HUES6 (cell line): Measurements from ENCODE around the gene AK3.

ENCODE experiments used
- H3K27ac ChIP-seq: 2 replicates; pipeline ENCODE4 v1.7.0; 2013; ENCODE audit warnings: low read depth, mild to moderate bottlenecking, low read length, inconsistent platforms
- H3K27me3 ChIP-seq: 2 replicates; pipeline ENCODE4 v1.6.1; 2013; ENCODE audit warnings: low read length; ENCODE audit not compliant: control insufficient read depth, insufficient read depth
- H3K36me3 ChIP-seq: 2 replicates; pipeline ENCODE4 v1.6.1; 2013; ENCODE audit warnings: low read length; ENCODE audit not compliant: control insufficient read depth, insufficient read depth
- H3K4me1 ChIP-seq: 2 replicates; pipeline ENCODE4 v1.6.1; 2013; ENCODE audit warnings: low read length; ENCODE audit not compliant: control insufficient read depth, insufficient read depth
- H3K4me3 ChIP-seq: 2 replicates; pipeline ENCODE4 v1.5.1; 2013; ENCODE audit warnings: low read depth, low read length
- H3K9ac ChIP-seq: one replicate; pipeline ENCODE4 v1.6.1; 2013; ENCODE audit warnings: mild to moderate bottlenecking, low read length
- H3K9me3 ChIP-seq: 2 replicates; pipeline ENCODE4 v1.6.1; 2013; ENCODE audit warnings: low read depth, low read length; ENCODE audit not compliant: control insufficient read depth, insufficient read depth

AK3 gene

GRCh38 chr9:4704129-4704528 is 36.9 kb downstream of the AK3 start:
- no peaks in the 10 kb centered on the region for H3K4me1 ChIP-seq
- H3K27me3 ChIP-seq, result no peaks in the 10 kb centered on the region
- peaks cover 48% of the 10 kb centered on the region for H3K36me3 ChIP-seq
- no peaks in the 10 kb centered on the region for H3K9me3 ChIP-seq
- no peak overlapping the region for H3K27ac ChIP-seq
- H3K4me3 ChIP-seq, result no peak overlapping the region
- H3K9ac ChIP-seq, result no peak overlapping the region

DNA sequence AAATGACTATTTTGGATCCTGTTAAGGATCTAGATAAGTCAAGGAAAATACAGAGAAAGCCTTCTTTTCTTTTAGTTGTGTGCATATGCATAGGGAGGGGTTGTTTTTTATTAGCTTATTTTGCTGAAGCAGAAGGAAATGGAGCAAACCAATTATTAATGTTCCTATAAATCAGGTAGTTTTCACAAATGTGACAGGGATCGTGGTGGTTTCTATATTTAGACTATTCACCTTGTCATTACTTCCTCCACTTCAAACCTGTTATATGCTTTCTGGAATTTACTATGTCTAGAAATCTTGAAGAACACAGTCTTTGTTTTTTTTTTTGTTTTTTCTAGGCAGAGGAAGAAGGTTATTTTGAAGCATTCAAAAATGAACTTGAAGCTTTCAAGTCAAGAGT is 39.5 kb downstream of the AK3 start:
- peaks cover 55% of the 10 kb centered on the region for H3K36me3 ChIP-seq
- no peak overlapping the region for H3K4me3 ChIP-seq
- no peak overlapping the region for H3K9ac ChIP-seq
- H3K9me3 ChIP-seq, result no peaks in the 10 kb centered on the region
- no peaks in the 10 kb centered on the region for H3K4me1 ChIP-seq
- no peak overlapping the region for H3K27ac ChIP-seq
- no peaks in the 10 kb centered on the region for H3K27me3 ChIP-seq

GRCh38 chr9:4700932-4701331 is 40.1 kb downstream of the AK3 start:
- H3K9ac ChIP-seq, result no peak overlapping the region
- H3K4me3 ChIP-seq, result no peak overlapping the region
- no peaks in the 10 kb centered on the region for H3K4me1 ChIP-seq
- no peaks in the 10 kb centered on the region for H3K9me3 ChIP-seq
- no peaks in the 10 kb centered on the region for H3K27me3 ChIP-seq
- no peak overlapping the region for H3K27ac ChIP-seq
- peaks cover 51% of the 10 kb centered on the region for H3K36me3 ChIP-seq

DNA sequence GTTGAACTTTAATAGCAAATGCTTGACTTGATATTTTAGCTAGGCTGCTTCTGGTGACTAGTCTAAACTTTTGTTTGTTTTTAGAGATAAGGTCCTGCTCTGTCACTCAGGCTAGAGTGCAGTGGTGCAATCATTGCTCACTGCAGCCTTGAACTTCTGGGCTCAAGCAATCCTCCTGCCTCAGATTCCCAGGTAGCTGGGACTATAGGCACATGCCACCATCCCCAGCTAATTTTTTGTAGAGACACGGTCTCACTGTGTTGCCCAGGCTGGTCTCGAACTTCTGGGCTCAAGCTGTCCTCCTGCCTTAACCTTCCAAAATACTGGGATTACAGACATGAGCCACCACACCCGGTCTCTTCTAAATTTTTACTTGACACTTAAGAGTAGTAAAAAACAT is 40.9 kb downstream of the AK3 start:
- Histone ChIP-seq H3K9me3 (no peaks in the 10 kb centered on the region), H3K27me3 (no peaks in the 10 kb centered on the region), H3K36me3 (peaks cover 49% of the 10 kb centered on the region), H3K4me1 (no peaks in the 10 kb centered on the region), H3K9ac (no peak overlapping the region), H3K4me3 (no peak overlapping the region), H3K27ac (no peak overlapping the region)

DNA sequence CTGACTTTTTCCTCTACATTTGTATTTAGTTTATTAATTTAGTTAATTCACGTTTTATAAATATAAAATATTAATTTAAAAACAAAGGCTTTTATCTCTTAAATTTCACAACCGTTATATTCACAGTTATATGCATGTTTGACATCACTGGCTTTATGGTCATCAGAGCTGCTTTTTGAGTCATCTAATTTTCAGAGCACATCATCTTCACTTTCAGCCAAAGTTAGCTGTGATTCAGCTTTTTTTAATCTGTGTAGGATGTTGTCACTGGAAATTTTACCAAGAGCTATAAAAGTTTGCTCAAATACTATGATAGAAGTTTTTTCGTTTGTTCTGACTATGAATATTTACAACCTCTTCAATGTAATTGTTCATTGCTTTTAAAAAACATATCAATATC is 49.2 kb downstream of the AK3 start:
- Histone ChIP-seq H3K4me1 (0 out of 2 replicates have a peak, but pooled peaks cover 2% of the 10 kb centered on the region), H3K9ac (no peak overlapping the region), H3K4me3 (no peak overlapping the region), H3K36me3 (peaks cover 23% of the 10 kb centered on the region), H3K27me3 (no peaks in the 10 kb centered on the region), H3K27ac (no peak overlapping the region), H3K9me3 (no peaks in the 10 kb centered on the region)

GRCh38 chr9:4690144-4690543 is 50.9 kb downstream of the AK3 start:
- H3K4me3 ChIP-seq, result no peak overlapping the region
- H3K36me3 ChIP-seq, result peaks cover 36% of the 10 kb centered on the region
- H3K9ac ChIP-seq, result no peak overlapping the region
- H3K9me3 ChIP-seq, result no peaks in the 10 kb centered on the region
- H3K27me3 ChIP-seq, result no peaks in the 10 kb centered on the region
- H3K4me1 ChIP-seq, result 0 out of 2 replicates have a peak, but pooled peaks cover 2% of the 10 kb centered on the region
- no peak overlapping the region for H3K27ac ChIP-seq

GRCh38 chr9:4689687-4690104 is 51.3 kb downstream of the AK3 start:
- no peak overlapping the region for H3K27ac ChIP-seq
- H3K9ac ChIP-seq, result no peak overlapping the region
- no peaks in the 10 kb centered on the region for H3K9me3 ChIP-seq
- no peak overlapping the region for H3K4me3 ChIP-seq
- no peaks in the 10 kb centered on the region for H3K27me3 ChIP-seq
- H3K4me1 ChIP-seq, result 0 out of 2 replicates have a peak, but pooled peaks cover 2% of the 10 kb centered on the region
- H3K36me3 ChIP-seq, result peaks cover 40% of the 10 kb centered on the region

DNA sequence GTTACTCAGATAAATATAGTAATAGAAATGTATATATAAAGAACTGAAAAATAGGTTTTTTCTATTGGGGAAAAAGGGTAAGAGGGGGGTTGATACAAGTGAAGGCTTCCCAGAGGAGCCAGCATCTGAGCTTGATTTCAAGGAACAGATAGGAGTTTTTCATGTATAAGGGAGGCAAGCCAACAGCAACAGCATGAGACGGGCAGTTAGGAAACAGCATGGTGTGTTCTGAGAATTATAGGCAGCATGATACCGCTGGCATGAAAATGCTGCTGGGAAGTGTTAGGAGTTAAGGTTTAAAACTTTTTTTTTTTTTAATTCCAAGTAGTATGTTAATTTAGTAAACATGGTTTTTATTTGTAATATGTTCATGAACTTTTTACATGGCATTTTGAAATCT is 52.0 kb downstream of the AK3 start:
- 0 out of 2 replicates have a peak, but pooled peaks cover 2% of the 10 kb centered on the region for H3K4me1 ChIP-seq
- peaks cover 38% of the 10 kb centered on the region for H3K36me3 ChIP-seq
- no peaks in the 10 kb centered on the region for H3K27me3 ChIP-seq
- no peak overlapping the region for H3K4me3 ChIP-seq
- no peaks in the 10 kb centered on the region for H3K9me3 ChIP-seq
- H3K27ac ChIP-seq, result no peak overlapping the region
- H3K9ac ChIP-seq, result no peak overlapping the region

DNA sequence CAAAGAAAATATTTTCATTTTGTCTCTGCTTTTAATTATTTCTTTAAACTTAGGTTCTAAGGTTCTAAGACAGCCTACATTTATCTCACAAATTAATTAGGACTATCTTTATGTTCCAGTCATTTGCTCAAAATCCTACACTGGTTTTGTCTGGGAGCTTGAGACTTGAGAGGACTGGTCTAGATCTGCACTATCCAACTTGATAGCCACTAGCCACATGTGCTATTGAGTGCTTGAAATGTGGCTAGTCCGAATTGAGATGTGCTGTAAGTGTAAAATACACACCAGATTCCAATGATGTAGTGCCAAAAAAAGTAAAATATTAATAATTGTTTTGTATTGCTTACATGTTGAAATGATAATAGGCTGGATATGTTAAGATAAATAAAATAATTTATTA is 54.4 kb downstream of the AK3 start:
- Histone ChIP-seq H3K27ac (no peak overlapping the region), H3K9ac (no peak overlapping the region), H3K27me3 (no peaks in the 10 kb centered on the region), H3K4me1 (0 out of 2 replicates have a peak, but pooled peaks cover 2% of the 10 kb centered on the region), H3K9me3 (no peaks in the 10 kb centered on the region), H3K4me3 (no peak overlapping the region), H3K36me3 (peaks cover 37% of the 10 kb centered on the region)

DNA sequence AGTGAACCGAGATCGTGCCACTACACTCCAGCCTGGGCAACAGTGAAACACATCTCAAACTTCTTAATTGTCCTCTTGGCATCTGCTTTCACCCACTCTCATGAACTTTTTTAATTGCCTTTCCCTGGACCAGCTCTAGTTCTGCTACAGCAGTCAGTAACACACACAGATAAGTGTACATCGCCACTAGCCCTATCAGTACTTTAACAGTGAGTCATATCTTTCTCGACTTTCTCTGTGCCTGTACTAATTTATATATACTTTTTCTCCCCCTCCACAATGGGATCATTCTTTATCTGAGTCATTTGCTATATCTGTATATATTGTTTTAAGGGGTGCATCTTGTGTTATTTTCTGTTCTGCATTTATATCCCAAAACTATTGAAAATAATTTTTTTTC is 54.9 kb downstream of the AK3 start:
- no peaks in the 10 kb centered on the region for H3K27me3 ChIP-seq
- no peak overlapping the region for H3K9ac ChIP-seq
- 0 out of 2 replicates have a peak, but pooled peaks cover 2% of the 10 kb centered on the region for H3K4me1 ChIP-seq
- no peak overlapping the region for H3K27ac ChIP-seq
- H3K4me3 ChIP-seq, result no peak overlapping the region
- no peaks in the 10 kb centered on the region for H3K9me3 ChIP-seq
- H3K36me3 ChIP-seq, result peaks cover 35% of the 10 kb centered on the region

- H3K4me3 ChIP-seq, result no peak overlapping the region
- H3K27ac ChIP-seq, result no peak overlapping the region
- H3K36me3 ChIP-seq, result peaks cover 24% of the 10 kb centered on the region
Measured at GRCh38 chr9:4684820-4685219, 56.2 kb downstream of the AK3 start.

DNA sequence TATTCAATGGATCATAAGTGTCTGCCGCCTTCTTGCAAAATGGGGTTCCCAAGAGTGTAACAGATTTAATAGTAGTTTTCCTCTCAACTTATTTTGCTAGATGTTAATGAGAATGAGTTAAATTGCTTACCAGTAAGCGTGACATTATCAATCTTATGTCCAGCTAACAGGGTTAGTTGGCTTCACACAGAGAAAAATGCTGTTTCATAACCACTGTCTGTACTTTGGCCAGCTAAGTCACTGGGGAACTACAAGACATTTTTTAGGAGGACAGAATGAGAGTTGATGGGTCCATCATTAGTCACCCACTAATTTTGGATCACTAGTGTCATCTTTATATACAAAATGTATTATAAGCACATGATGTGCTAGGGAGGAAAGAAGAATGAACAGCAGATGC is 60.3 kb downstream of the AK3 start:
- Histone ChIP-seq H3K9me3 (no peaks in the 10 kb centered on the region), H3K4me3 (peak overlapping the region; percentile 79), H3K27ac (no peak overlapping the region), H3K27me3 (no peaks in the 10 kb centered on the region), H3K4me1 (peaks cover 16% of the 10 kb centered on the region), H3K9ac (peak overlapping the region; percentile 82), H3K36me3 (peaks cover 11% of the 10 kb centered on the region)

More at GRCh38 chr9:4684820-4685219, 56.2 kb downstream of the AK3 start:
- Histone ChIP-seq H3K9ac (no peak overlapping the region), H3K27me3 (no peaks in the 10 kb centered on the region), H3K4me1 (peaks cover 6% of the 10 kb centered on the region; the same call in 1 of the 2 replicates), H3K9me3 (no peaks in the 10 kb centered on the region)
